ENCODE data around the gene THADA.

The THADA gene

DNA sequence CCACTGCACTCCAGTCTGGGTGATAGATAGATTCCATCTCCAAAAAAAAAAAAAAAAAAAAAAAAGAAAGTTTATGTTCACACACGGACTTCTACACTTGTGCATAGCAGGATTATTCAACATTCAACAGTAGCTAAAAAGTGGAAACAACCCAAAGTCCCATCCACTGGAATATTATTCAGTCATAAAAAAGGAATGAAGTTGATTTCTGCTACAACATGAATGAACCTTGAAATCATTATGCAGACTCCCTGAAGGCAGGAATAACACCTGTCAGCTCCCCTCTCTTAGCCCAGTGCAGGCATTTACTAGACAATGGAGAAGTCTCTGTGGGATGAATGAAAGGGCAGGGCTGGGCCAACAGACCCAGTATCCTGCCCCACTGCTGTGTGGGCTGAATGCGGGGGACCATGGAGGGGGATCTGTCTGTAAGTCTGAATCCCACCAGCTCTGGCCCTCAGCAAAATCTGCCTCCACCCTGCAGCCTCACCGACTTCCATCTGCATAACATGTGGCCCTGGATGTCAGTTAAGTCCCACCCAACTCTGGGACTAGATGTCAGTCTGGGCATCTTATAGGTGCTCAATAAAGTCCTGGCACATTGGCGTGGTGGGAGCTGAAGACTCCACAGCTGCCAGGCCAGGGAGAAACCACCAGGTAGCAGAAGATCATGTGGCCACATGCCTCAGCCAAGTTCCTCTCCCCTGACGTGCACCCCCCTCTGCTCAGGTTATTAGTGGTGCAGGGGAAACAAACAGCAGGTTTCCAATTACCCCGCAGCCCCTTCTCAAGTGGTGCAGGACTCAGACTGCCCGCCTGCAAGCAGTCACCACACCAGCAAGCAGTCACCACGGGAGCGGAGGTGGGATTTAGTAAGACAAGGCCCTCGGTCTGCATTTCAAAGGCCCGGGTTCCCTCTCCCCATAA is 378.3 kb downstream of the THADA start:
- peak; percentile 32 for DNase-seq (ENCODE audit: low read depth)
- TF ChIP-seq, protein P1, sequence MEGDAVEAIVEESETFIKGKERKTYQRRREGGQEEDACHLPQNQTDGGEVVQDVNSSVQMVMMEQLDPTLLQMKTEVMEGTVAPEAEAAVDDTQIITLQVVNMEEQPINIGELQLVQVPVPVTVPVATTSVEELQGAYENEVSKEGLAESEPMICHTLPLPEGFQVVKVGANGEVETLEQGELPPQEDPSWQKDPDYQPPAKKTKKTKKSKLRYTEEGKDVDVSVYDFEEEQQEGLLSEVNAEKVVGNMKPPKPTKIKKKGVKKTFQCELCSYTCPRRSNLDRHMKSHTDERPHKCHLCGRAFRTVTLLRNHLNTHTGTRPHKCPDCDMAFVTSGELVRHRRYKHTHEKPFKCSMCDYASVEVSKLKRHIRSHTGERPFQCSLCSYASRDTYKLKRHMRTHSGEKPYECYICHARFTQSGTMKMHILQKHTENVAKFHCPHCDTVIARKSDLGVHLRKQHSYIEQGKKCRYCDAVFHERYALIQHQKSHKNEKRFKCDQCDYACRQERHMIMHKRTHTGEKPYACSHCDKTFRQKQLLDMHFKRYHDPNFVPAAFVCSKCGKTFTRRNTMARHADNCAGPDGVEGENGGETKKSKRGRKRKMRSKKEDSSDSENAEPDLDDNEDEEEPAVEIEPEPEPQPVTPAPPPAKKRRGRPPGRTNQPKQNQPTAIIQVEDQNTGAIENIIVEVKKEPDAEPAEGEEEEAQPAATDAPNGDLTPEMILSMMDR (IDR thresholded peaks at IDR 0.05; ENCODE audit: insufficient read depth, low read depth, low read length, missing control alignments) = no peak

DNA sequence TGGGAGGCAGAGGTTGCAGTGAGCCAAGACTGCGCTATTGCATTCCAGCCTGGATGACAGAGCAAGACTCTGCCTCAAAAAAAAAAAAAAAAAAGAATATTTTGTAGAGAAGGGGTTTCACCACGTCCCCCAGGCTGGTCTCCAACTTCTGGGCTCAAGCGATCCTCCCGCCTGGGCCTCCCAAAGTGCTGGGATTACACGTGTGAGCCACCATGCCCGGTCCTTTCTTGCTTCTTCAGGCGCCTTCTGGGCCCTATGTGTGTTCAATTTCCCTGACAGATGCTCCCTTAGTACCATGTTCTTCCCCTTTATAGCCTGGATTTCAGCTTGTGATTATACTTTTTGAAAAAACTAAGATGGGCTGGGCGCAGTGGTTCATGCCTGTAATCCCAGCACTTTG is 379.2 kb downstream of the THADA start:
- DNase-seq (ENCODE audit: low read depth) = no peak
- TF ChIP-seq, protein P1 (IDR thresholded peaks at IDR 0.05; ENCODE audit: insufficient read depth, low read depth, low read length, missing control alignments) = no peak
- H3K4me3 ChIP-seq (ENCODE audit: low read depth, low read length) = no peak overlapping the region

More for the DNA sequence above, 378.3 kb downstream of the THADA start:
- H3K4me3 ChIP-seq (ENCODE audit: low read depth, low read length) = no peak overlapping the region

DNA sequence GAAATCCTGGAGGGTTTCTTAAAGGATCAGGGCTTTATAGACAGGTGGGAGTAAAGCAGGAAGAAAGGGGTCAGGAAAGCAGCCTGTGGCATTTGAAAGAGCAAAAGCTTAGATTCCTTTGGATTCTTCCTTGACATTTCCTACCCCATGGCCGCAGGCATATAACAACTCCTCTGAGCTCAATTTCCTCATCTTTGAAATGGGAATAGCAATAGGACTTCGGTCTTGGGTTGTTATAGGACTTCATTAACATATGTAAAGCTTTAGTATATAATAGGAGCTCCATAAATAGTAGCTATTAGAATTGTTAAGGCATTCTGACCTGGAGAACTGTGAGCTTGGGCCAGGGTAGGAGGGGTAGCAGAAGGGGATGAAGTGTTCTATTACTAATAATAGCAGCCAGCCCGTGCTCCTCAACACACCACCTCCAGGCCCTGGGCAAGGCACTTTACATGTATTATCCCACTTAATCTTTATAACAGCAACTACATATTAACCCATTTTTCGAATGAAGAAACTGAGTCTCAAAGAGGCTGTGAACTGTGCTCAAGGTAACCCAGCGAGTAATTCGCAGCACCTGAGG is 380.1 kb downstream of the THADA start:
- H3K4me3 ChIP-seq (ENCODE audit: low read depth, low read length) = no peak overlapping the region
- TF ChIP-seq, protein P1 (IDR thresholded peaks at IDR 0.05; ENCODE audit: insufficient read depth, low read depth, low read length, missing control alignments) = no peak
- no peak for DNase-seq (ENCODE audit: low read depth)

DNA sequence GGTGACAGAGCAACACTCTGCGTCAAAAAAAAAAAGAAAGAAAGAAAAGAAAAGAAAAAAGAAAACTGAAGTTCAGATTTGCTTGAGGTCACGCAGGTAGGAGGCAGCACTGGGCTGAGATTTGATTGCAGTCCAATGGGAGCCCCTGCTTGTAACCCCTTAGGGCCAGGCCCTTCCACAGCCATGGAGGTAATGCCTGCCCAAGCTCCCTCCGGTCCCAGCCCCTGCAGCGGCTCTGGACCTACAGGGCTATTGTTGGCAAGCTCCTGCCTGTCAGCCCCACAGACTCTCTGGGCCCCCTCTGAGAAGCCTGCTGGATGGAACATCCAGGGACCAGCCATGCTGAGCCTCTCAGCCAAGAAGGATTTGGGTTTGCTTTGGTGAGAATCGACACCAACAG is 381.6 kb downstream of the THADA start:
- H3K4me3 ChIP-seq (ENCODE audit: low read depth, low read length) = no peak overlapping the region
- DNase-seq (ENCODE audit: low read depth) = no peak
- TF ChIP-seq, protein P1 (IDR thresholded peaks at IDR 0.05; ENCODE audit: insufficient read depth, low read depth, low read length, missing control alignments) = no peak

DNA sequence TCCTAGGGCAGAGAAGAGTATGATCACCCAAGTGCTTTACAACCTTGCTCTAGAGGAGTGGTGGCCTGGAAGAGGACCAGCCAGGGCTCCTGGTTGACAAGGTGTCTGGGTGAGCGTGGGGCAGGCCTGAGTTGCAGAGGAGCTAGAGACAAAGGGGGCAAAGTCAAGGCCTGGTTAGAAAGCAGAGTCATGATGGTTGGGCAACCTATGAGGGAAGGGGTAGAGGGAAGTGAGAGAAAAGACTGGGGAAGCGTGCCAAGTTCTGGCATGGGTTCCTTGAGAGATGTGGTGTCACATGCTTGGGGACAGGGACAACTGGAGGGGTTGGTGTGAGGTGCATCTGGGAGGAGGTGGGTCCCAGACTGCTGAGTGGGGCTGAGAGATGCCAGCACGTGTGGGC is 382.9 kb downstream of the THADA start:
- DNase-seq (ENCODE audit: low read depth) = no peak
- H3K4me3 ChIP-seq (ENCODE audit: low read depth, low read length) = no peak overlapping the region
- TF ChIP-seq, protein P1 (IDR thresholded peaks at IDR 0.05; ENCODE audit: insufficient read depth, low read depth, low read length, missing control alignments) = no peak

DNA sequence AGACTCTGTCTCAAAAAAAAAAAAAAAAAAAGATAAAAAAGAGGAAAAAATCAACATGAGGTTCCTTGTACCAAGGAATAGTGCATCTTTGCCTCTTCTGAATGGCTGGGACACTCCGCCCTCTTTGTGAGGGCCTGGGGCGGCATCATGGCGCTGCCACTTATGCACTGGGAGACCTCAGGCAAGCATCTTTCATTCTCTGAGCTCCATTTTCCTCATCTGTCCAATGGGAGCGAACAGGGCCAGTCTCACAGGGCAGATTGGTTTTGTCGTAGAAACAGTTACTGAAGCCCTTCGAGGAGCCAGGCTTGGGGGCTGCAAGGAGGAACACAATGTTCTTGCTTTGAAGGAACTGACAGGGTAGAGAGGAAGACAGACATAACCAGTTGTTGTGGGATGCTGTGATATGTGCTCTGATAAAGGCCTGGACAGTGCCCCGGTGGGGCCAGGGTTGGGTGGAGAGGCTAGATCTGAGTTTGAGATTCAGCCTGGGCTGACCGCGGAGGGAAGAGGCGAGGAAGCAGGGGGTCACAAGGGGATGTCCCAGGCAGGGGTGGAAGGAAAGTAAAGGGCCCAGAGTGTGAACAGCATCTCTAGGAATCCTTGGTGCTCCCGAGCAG is 383.5 kb downstream of the THADA start:
- H3K4me3 ChIP-seq (ENCODE audit: low read depth, low read length) = no peak overlapping the region
- TF ChIP-seq, protein P1 (IDR thresholded peaks at IDR 0.05; ENCODE audit: insufficient read depth, low read depth, low read length, missing control alignments) = no peak
- DNase-seq (ENCODE audit: low read depth) = no peak

Data from GM12865 (cell line).